NOMO-1 treated with dmso at 0.1 percent for 144 hours (cell line): ENCODE results near the gene KLK1.

ENCODE experiments used
- DNase-seq: peaks from one replicate; lab custom pipeline; 2025; ENCODE audit not compliant: unreplicated experiment; lab: John Stamatoyannopoulos, UW

KLK1 gene

DNA sequence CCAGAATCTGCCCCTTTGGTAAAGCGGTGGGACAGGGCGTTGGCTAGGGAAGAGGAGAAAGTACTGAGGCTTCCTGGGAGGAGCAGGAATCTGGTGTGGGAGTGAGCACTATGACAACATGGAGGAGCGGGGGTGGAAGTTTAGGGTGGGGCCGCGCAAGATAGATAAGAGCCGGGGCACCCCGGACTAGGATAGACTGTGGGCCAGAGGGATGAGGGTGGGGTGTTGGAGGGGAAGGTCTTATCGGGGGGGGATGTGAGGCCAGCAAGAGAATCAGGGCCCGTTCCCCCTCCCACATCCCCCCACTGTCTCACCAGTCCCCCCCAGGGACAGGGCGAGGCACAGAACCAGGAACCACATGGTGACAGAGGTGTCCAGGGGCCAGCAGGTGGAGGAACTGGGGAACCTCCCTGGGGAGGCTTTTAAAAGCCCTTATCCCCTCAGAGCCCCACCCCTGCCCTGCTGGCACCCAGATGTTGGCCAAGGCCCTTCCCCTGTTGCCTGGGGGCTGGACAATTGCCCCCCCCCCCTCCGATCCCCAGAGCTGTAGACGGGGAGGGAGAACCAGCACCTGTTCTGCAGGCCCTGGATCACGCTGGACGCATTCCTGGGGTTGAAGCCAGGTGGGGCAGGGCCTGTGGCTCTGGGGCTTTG lies at the start of gene KLK1:
TSS of gene KLK1 (minus strand) at position 399 of the 654 bp plus-strand sequence. CDS start at position 360, 39 bp downstream.
- no peak for DNase-seq

DNA sequence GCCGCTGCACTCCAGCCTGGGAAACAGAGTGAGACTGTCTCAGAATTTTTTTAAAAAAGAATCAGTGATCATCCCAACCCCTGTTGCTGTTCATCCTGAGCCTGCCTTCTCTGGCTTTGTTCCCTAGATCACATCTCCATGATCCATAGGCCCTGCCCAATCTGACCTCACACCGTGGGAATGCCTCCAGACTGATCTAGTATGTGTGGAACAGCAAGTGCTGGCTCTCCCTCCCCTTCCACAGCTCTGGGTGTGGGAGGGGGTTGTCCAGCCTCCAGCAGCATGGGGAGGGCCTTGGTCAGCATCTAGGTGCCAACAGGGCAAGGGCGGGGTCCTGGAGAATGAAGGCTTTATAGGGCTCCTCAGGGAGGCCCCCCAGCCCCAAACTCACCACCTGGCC lies 49.5 kb upstream of the KLK1 start, which contains the start of gene KLK2:
TSS of gene KLK2 (plus strand) at position 384 of the 400 bp plus-strand sequence. CDS start 35 bp downstream, outside the sequence.
- no peak for DNase-seq

DNA sequence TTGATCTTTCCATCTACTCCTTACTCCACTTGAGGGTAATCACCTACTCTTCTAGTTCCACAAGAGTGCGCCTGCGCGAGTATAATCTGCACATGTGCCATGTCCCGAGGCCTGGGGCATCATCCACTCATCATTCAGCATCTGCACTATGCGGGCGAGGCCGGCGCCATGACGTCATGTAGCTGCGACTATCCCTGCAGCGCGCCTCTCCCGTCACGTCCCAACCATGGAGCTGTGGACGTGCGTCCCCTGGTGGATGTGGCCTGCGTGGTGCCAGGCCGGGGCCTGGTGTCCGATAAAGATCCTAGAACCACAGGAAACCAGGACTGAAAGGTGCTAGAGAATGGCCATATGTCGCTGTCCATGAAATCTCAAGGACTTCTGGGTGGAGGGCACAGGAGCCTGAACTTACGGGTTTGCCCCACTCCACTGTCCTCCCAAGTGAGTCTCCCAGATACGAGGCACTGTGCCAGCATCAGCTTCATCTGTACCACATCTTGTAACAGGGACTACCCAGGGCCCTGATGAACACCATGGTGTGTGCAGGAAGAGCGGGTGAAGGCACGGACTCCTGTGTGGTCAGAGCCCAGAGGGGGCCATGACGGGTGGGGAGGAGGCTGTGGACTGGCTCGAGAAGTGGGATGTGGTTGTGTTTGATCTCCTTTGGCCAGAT lies 47.0 kb upstream of the KLK1 start:
- no peak for DNase-seq

DNA sequence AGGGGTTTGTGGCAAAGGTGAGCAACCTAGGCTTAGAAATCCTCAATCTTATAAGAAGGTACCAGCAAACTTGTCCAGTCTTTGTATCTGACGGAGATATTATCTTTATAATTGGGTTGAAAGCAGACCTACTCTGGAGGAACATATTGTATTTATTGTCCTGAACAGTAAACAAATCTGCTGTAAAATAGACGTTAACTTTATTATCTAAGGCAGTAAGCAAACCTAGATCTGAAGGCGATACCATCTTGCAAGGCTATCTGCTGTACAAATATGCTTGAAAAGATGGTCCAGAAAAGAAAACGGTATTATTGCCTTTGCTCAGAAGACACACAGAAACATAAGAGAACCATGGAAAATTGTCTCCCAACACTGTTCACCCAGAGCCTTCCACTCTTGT lies 45.9 kb upstream of the KLK1 start:
- DNase-seq, result no peak

DNA sequence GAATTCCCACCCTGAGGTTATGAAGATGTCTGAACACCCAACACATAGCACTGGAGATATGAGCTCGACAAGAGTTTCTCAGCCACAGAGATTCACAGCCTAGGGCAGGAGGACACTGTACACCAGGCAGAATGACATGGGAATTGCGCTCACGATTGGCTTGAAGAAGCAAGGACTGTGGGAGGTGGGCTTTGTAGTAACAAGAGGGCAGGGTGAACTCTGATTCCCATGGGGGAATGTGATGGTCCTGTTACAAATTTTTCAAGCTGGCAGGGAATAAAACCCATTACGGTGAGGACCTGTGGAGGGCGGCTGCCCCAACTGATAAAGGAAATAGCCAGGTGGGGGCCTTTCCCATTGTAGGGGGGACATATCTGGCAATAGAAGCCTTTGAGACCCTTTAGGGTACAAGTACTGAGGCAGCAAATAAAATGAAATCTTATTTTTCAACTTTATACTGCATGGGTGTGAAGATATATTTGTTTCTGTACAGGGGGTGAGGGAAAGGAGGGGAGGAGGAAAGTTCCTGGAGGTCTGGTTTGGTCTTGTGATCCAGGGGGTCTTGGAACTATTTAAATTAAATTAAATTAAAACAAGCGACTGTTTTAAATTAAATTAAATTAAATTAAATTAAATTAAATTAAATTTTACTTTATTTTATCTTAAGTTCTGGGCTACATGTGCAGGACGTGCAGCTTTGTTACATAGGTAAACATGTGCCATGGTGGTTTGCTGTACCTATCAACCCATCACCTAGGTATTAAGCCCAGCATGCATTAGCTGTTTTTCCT lies 38.1 kb upstream of the KLK1 start:
- DNase-seq, result no peak

DNA sequence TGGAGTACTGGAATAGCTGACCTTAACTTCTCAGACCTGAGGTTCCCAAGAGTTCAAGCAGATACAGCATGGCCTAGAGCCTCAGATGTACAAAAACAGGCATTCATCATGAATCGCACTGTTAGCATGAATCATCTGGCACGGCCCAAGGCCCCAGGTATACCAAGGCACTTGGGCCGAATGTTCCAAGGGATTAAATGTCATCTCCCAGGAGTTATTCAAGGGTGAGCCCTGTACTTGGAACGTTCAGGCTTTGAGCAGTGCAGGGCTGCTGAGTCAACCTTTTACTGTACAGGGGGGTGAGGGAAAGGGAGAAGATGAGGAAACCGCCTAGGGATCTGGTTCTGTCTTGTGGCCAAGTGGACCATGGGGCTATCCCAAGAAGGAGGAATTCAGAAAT lies 37.4 kb upstream of the KLK1 start:
- no peak for DNase-seq

DNA sequence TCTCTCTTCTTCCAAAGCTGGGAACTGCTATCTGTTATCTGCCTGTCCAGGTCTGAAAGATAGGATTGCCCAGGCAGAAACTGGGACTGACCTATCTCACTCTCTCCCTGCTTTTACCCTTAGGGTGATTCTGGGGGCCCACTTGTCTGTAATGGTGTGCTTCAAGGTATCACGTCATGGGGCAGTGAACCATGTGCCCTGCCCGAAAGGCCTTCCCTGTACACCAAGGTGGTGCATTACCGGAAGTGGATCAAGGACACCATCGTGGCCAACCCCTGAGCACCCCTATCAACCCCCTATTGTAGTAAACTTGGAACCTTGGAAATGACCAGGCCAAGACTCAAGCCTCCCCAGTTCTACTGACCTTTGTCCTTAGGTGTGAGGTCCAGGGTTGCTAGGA lies 36.3 kb upstream of the KLK1 start:
- DNase-seq, result no peak

DNA sequence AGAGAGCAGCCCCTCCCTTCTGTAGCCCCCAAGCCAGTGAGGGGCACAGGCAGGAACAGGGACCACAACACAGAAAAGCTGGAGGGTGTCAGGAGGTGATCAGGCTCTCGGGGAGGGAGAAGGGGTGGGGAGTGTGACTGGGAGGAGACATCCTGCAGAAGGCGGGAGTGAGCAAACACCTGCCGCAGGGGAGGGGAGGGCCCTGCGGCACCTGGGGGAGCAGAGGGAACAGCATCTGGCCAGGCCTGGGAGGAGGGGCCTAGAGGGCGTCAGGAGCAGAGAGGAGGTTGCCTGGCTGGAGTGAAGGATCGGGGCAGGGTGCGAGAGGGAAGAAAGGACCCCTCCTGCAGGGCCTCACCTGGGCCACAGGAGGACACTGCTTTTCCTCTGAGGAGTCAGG lies 35.3 kb upstream of the KLK1 start:
- no peak for DNase-seq

DNA sequence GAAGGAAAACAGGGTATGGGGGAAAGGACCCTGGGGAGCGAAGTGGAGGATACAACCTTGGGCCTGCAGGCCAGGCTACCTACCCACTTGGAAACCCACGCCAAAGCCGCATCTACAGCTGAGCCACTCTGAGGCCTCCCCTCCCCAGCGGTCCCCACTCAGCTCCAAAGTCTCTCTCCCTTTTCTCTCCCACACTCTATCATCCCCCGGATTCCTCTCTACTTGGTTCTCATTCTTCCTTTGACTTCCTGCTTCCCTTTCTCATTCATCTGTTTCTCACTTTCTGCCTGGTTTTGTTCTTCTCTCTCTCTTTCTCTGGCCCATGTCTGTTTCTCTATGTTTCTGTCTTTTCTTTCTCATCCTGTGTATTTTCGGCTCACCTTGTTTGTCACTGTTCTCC lies 33.8 kb upstream of the KLK1 start:
- no peak for DNase-seq

DNA sequence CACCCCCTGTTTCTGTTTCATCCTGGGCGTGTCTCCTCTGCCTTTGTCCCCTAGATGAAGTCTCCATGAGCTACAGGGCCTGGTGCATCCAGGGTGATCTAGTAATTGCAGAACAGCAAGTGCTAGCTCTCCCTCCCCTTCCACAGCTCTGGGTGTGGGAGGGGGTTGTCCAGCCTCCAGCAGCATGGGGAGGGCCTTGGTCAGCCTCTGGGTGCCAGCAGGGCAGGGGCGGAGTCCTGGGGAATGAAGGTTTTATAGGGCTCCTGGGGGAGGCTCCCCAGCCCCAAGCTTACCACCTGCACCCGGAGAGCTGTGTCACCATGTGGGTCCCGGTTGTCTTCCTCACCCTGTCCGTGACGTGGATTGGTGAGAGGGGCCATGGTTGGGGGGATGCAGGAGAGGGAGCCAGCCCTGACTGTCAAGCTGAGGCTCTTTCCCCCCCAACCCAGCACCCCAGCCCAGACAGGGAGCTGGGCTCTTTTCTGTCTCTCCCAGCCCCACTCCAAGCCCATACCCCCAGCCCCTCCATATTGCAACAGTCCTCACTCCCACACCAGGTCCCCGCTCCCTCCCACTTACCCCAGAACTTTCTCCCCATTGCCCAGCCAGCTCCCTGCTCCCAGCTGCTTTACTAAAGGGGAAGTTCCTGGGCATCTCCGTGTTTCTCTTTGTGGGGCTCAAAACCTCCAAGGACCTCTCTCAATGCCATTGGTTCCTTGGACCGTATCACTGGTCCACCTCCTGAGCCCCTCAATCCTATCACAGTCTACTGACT lies 31.2 kb upstream of the KLK1 start, which contains the start of gene KLK3:
TSS of gene KLK3 (plus strand) at position 280 of the 775 bp plus-strand sequence. CDS start at position 321, 41 bp downstream.
- DNase-seq, result no peak

DNA sequence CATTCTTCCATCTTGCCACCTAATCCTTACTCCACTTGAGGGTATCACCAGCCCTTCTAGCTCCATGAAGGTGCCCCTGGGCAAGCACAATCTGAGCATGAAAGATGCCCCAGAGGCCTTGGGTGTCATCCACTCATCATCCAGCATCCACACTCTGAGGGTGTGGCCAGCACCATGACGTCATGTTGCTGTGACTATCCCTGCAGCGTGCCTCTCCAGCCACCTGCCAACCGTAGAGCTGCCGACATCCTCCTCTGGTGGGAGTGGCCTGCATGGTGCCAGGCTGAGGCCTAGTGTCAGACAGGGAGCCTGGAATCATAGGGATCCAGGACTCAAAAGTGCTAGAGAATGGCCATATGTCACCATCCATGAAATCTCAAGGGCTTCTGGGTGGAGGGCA lies 28.0 kb upstream of the KLK1 start:
- no peak for DNase-seq

DNA sequence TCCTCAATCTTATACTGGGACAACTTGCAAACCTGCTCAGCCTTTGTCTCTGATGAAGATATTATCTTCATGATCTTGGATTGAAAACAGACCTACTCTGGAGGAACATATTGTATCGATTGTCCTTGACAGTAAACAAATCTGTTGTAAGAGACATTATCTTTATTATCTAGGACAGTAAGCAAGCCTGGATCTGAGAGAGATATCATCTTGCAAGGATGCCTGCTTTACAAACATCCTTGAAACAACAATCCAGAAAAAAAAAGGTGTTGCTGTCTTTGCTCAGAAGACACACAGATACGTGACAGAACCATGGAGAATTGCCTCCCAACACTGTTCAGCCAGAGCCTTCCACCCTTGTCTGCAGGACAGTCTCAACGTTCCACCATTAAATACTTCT lies 27.2 kb upstream of the KLK1 start:
- no peak for DNase-seq

DNA sequence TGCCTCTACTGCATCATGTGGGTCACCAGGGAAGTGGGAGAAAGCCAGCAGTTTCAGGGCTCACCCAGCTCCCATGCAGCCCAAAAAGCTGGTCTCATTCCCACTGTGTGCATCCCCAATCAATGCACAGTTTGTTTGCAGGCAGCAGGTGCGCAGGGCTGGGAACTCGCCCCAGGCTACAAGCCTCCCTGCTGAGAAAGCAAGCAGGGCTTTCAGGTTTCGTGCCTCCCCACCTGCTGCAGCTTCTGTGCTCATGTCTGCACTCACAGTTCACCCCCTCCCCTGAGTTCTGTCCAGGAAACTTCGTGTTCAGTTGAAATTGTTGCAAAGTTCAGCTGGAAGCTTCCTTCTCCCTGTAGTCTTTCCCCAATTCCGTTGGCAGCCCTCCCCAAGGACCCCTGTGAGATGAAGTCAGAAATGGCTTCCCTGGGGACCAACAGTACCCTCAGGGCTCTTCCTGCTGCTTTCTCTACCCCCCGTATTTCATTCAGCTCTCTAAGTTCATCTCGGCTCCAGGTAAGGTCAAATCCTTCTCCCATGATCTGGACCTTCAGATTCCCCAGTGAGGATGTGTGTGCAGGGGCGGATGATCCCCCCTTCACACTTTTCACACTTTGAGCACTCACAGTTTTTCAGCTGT lies 20.8 kb upstream of the KLK1 start:
- DNase-seq, result no peak

DNA sequence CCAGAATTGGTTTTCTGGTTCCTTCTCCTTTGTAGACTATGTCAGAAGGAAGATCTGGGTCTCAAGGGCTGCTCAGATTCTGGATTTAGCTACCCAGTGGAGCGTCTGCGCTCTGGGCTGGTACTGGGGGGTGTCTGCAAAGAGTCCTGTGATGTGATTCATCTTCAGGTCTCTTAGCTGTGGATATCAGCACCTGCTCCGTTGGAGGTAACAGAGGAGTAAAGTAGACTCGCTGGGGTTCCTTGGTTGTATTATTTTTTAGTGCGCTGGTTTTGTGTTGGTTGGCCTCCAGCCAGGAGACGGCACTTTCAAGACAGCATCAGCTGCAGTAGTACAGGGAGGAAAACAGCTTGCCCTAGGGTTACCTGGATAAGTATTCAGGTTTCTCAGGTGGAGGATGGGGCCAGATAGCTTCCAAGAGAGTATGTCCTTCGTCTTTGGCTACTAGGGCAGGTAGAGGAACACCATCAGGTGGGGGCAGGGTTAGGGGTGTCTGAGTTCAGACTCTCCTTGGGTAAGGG lies 20.2 kb upstream of the KLK1 start:
- DNase-seq, result no peak

DNA sequence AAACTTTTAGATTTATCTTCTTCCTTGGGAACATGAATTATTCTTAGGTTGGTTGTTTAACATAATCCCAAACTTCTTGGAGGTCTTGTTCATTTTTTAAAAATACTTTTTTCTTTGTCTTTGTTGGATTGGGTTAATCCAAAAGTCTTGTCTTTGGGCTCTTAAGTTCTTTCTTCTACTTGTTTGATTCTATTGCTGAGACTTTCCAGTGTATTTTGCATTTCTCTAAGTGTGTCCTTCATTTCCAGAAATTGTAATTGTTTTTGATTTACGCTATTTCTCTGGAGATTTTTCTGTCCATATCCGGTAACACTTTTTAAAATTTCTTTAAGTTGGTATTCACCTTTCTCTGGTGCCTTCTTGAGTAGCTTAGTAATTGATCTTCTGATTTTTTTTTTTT lies 19.6 kb upstream of the KLK1 start:
- no peak for DNase-seq

DNA sequence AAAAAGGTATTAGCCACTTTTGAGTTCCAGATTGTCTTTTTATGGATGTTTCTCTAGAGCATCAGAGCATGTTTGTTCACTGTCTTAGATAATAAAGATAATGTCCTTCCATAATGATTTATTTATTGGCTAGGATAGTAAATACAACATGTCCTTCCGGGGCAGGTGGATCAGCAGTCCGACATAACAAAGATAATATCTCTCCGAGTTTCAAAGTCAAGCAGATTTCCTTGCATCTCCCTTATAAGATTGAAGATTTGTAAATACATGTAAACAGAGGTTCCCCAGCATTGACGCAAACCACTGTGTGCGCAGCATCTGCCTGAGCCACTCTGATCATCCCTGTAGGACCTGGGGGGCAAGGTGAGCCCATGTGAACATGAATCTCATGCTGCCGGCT lies 18.5 kb upstream of the KLK1 start:
- no peak for DNase-seq

DNA sequence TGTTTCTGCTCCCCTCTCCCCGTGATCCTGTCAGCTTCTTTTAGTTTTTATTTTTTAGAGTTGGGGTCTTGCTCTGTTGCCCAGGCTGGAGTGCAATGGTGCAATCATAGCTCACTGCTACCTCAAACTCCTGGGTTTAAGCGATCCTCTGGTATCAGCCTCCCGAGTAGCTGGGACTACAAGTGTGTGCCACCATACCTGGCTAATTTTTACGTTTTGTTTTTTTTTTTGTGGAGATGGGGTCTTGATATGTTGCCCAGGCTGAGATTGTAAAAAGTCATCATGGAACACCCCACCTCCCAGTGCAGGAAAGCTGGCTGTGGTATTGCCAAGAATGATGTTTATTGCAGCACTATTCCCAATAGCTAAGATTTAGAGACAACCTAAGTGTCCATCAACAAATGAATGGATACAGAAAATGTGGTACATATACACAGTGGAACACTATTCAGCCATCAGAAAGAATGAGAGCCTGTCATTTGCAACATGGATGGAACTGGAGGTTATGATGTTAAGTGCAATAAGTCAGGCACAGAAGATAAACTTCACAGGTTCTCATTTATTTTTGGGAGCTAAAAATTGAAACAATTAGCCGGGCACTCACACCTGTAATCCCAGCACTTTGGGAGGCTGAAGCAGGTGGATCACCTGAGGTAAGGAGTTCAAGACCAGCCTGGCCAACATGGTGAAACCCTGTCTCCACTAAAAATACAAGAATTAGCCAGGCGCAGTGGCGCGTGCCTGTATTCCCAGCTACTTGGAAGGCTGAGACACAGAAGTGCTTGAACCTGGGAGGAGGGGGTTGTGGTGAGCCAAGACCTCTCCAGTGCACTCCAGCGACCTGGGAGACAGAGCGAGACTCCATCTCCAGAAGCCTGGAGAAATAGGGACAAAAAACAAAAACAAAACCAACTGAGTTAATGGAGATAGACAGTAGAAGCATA lies 16.4 kb upstream of the KLK1 start:
- no peak for DNase-seq

DNA sequence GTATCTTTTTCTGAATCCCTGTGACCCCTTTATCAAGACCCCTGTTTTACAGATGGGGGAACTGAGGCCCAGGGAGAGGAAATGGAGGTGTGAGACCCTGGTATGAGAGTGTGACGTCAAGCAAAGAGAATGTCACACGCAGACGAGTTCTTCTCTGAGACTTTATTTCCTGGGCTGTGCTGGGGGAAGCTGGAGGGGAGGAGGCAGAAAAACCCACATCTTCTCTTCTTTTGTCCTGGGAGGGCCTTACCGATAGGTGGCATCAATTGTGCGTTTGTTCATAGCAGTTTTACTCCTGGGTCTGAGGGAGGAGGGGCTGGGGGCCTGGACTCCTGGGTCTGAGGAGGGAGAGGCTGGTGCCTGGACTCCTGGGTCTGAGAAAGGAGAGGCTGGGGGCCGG lies 14.7 kb upstream of the KLK1 start:
- peak; percentile 6 for DNase-seq

DNA sequence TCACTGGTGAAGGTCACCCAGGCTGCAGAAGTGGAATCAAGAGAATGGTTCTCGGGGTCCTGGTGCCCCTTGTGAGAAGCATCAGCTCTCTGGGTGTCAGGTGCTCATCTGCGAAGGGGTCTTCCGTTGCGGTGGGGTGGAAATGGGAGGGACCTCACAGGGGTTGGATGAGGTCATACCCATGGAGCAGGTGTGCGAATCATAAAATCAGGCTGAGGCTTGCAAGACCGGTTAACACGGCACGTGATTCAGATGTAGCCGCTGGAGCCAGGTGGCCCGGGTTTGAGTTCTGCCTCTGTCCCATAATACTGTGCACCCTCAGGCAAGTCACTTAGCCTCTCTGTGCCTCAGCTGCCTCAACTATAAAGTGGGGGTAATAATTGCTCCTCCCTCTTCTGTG lies 13.7 kb upstream of the KLK1 start:
- DNase-seq, result no peak
